GM12878 (cell line): ENCODE data around the gene PHLDA3. TPM values are rescaled to one million over a fixed set of nuclear protein-coding genes. Genes with fewer than 3 reads are reported as not detected.

Source experiments
- ATAC-seq: fragments of 200-7000 bp; cut with Tn5 transposase; 3 replicates; pipeline ENCODE4 v1.9.1; 2020; ENCODE audit warnings: mild to moderate bottlenecking, moderate library complexity
- BruUV-seq: library from RNA; stranded (reverse); fragments of 400-500 nt; replicated peaks from 2 replicates; lab custom pipeline; 2021; lab: Mats Ljungman, UMichigan
- CTCF ChIA-PET: fragments of 300-600 bp; sonication (Branson Sonifier 250); formaldehyde crosslinking; extraction: SDS; loops from one replicate; lab custom pipeline; 2021; ENCODE audit warnings: inconsistent platforms; lab: Yijun Ruan, JAX
- POLR2A ChIA-PET: fragments of 350-600 bp; formaldehyde crosslinking; extraction: SDS; loops from one replicate; lab custom pipeline; 2021; ENCODE audit warnings: inconsistent platforms; lab: Charles Lee
- RAD21 ChIA-PET: fragments of 300-600 bp; sonication (Branson Sonifier 250); formaldehyde crosslinking; loops from one replicate; lab custom pipeline; 2023; ENCODE audit warnings: antibody characterized with exemption; ENCODE audit not compliant: unreplicated experiment; lab: Charles Lee
- SMC1A ChIA-PET: fragments of 300-600 bp; sonication (Branson Sonifier 250); formaldehyde crosslinking; loops from one replicate; lab custom pipeline; 2023; ENCODE audit not compliant: unreplicated experiment, uncharacterized antibody; lab: Charles Lee
- DNase-seq: peaks from one replicate; pipeline ENCODE4 v3.0.0-alpha.2; 2011; ENCODE audit warnings: low read depth, low spot score
- FAIRE-seq: peaks from 3 replicates; lab custom pipeline; 2011; peaks lifted over from hg19 to GRCh38; lab: Jason Lieb, UNC
- H2AFZ ChIP-seq: 2 replicates; pipeline ENCODE4 v1.6.0; 2011; ENCODE audit warnings: low read depth, low read length, control low read depth; ENCODE audit not compliant: control insufficient read depth
- H3K27ac ChIP-seq: 2 replicates; pipeline ENCODE4 v1.5.1; 2011; ENCODE audit warnings: control low read depth; ENCODE audit not compliant: control insufficient read depth, insufficient read depth
- H3K27me3 ChIP-seq, 2 experiments: replicated peaks in 1 of 2; 2 replicates each; pipeline versions ENCODE4 v1.6.0 to v1.6.1; 2011; ENCODE audit warnings: low read length in 1 of 2; ENCODE audit not compliant: control insufficient read depth in 2 of 2, insufficient read depth in 2 of 2
- H3K36me3 ChIP-seq, 2 experiments: 2 replicates each; pipeline ENCODE4 v1.5.1; 2011; ENCODE audit warnings: low read length in 1 of 2; ENCODE audit not compliant: control insufficient read depth in 2 of 2, insufficient read depth in 2 of 2
- H3K4me1 ChIP-seq: 2 replicates; pipeline ENCODE4 v1.6.1; 2011; ENCODE audit warnings: mild to moderate bottlenecking, low read length, moderate library complexity, mixed read lengths; ENCODE audit not compliant: control insufficient read depth, insufficient read depth
- H3K4me2 ChIP-seq: 2 replicates; pipeline ENCODE4 v1.6.0; 2011; ENCODE audit warnings: control low read depth; ENCODE audit not compliant: control insufficient read depth, insufficient read depth
- H3K4me3 ChIP-seq: fragments of 200-600 bp; sonication (generic); 2 replicates; pipeline ENCODE4 v1.5.1; 2016
- H3K79me2 ChIP-seq: 2 replicates; pipeline ENCODE4 v1.6.0; 2011; ENCODE audit warnings: low read length; ENCODE audit not compliant: control insufficient read depth, insufficient read depth
- H3K9ac ChIP-seq: 2 replicates; pipeline ENCODE4 v1.8.0; 2011; ENCODE audit warnings: low read length, control low read depth, mixed read lengths; ENCODE audit not compliant: control insufficient read depth, insufficient read depth
- H3K9me3 ChIP-seq: replicated peaks from 3 replicates; pipeline ENCODE4 v1.5.1; 2011; ENCODE audit warnings: mild to moderate bottlenecking, low read length; ENCODE audit not compliant: control insufficient read depth, insufficient read depth
- H4K20me1 ChIP-seq: 2 replicates; pipeline ENCODE4 v1.6.0; 2011; ENCODE audit not compliant: control insufficient read depth, insufficient read depth
- CREB1 ChIP-seq: IDR thresholded peaks from 2 replicates; pipeline ENCODE4 v1.6.1; 2012; ENCODE audit warnings: low read depth, mild to moderate bottlenecking, inconsistent platforms
- IKZF2 ChIP-seq, 2 experiments: fragments of 450-650 bp; IDR thresholded peaks; 2 replicates each; pipeline ENCODE4 v1.6.1; 2017; ENCODE audit warnings: mild to moderate bottlenecking in 2 of 2, moderate library complexity in 2 of 2
- IRF4 ChIP-seq: IDR thresholded peaks from 2 replicates; pipeline ENCODE4 v1.6.1; 2011; ENCODE audit warnings: low read depth, low read length
- MLLT1 ChIP-seq: fragments of 450-650 bp; IDR thresholded peaks from 2 replicates; pipeline ENCODE4 v1.6.1; 2016; ENCODE audit warnings: mild to moderate bottlenecking
- MXI1 ChIP-seq: fragments of 150-350 bp; IDR thresholded peaks from 2 replicates; pipeline ENCODE4 v1.6.1; 2011; ENCODE audit warnings: low read depth, mild to moderate bottlenecking, inconsistent platforms, low read length, improper control_type of control experiment
- NFIC ChIP-seq: IDR thresholded peaks from 2 replicates; pipeline ENCODE4 v1.6.1; 2012; ENCODE audit warnings: low read depth, mild to moderate bottlenecking, inconsistent platforms, low read length, moderate library complexity
- NR2F1 ChIP-seq: fragments of 450-650 bp; conservative IDR thresholded peaks from 2 replicates; pipeline ENCODE4 v1.6.1; 2017; ENCODE audit warnings: mild to moderate bottlenecking
- RBBP5 ChIP-seq: fragments of 200-600 bp; sonication (generic); conservative IDR thresholded peaks from 2 replicates; pipeline ENCODE4 v1.6.1; 2016
- RFX5 ChIP-seq: IDR thresholded peaks from 2 replicates; pipeline ENCODE4 v1.6.1; 2011; ENCODE audit warnings: low read depth, low read length, improper control_type of control experiment
- SPI1 ChIP-seq: IDR thresholded peaks from 2 replicates; pipeline ENCODE4 v1.6.1; 2011; ENCODE audit warnings: low read depth, mild to moderate bottlenecking, low read length, moderate library complexity, borderline replicate concordance; ENCODE audit not compliant: insufficient read depth
- SRF ChIP-seq, 2 experiments: IDR thresholded peaks; 2 replicates each; pipeline ENCODE4 v1.6.1; 2011; ENCODE audit warnings: low read depth in 2 of 2, low read length in 2 of 2, mild to moderate bottlenecking in 1 of 2, moderate library complexity in 1 of 2
- WRNIP1 ChIP-seq: IDR thresholded peaks from 2 replicates; pipeline ENCODE4 v1.6.1; 2011; ENCODE audit warnings: low read depth, low read length, improper control_type of control experiment, borderline replicate concordance
- ZNF274 ChIP-seq: IDR thresholded peaks from one replicate; pipeline ENCODE4 v1.8.0; 2011; ENCODE audit not compliant: insufficient read length, insufficient read depth
- ZNF622 ChIP-seq: fragments of 450-650 bp; IDR thresholded peaks from 2 replicates; pipeline ENCODE4 v1.6.1; 2017; ENCODE audit warnings: mild to moderate bottlenecking, inconsistent platforms
- WGBS: methylation state at CpG from one replicate; pipeline ENCODE4 v1.1.6; 2016; ENCODE audit warnings: low lambda C conversion rate; ENCODE audit not compliant: insufficient replicate concordance, insufficient coverage; ENCODE audit errors: missing lambda C conversion rate; 5-methylcytosine and 5-hydroxymethylcytosine counted together
- in situ Hi-C: fragments of 300-500 bp; cut with MboI; formaldehyde crosslinking; loops from 9 replicates; pipeline ENCODE4 v1.14.3; 2018; ENCODE audit warnings: mixed read lengths
- intact Hi-C: fragments of 100-400 bp; cut with micrococcal nuclease; formaldehyde crosslinking; loops from one replicate; pipeline ENCODE4 v1.14.2; 2022; ENCODE audit not compliant: unreplicated experiment
- polyA plus RNA-seq, 11 experiments: library from polyadenylated mRNA; depleted of rRNA in 4 of 11; unstranded in 6 of 11; stranded (reverse) in 5 of 11; fragments of >200 nt; fragmentation: Nextera tagmentation in 4 of 11; fragmentation: Illumina TruSeq in 1 of 11; extraction: Ambion mirVana in 4 of 11; extraction: Trizol in 1 of 11; gene quantifications; 1 replicate in 1 of 11; 2 replicates in 10 of 11; pipeline versions ENCODE4 v1.2.1 to v1.2.3, GENCODE V29; 2011 to 2016; ENCODE audit warnings: inconsistent platforms in 2 of 11, missing spikeins in 2 of 11, low read depth in 1 of 11
- total RNA-seq, 4 experiments: library from RNA; depleted of rRNA in 3 of 4; stranded (reverse); fragments of >200 nt in 3 of 4; fragmentation: Illumina TruSeq in 1 of 4; extraction: Trizol in 1 of 4; gene quantifications; 2 replicates each; pipeline versions ENCODE4 v1.2.1 to v1.2.3, GENCODE V29; 2013 to 2021

PHLDA3 gene
- total and polyA plus RNA-seq, 10 of the 15 experiments (the other 5 are each of a cell fraction or from before 2014, with no cell fraction given): 0.60 to 57.4 (median 21.8) TPM

GRCh38 chr1:201436393-201436792 lies 32.6 kb downstream of the PHLDA3 start:
- BruUV-seq: no TSS peak
- ATAC-seq (peak; percentile 42; the same call in 2 of the 3 replicates), DNase-seq (no peak), FAIRE-seq (no peak)
- no peaks in the 10 kb centered on the region for H4K20me1 ChIP-seq
- no peak overlapping the region for H3K27ac ChIP-seq
- ChIA-PET POLR2A (interaction anchor here (0.8 to 1.5 kb wide), 3 partner anchors 36 to 828 kb away, joined by 3 to 5 read pairs (median 3); no protein-coding TSS in a partner anchor), CTCF (interaction anchor here (1.0 to 6.8 kb wide), 26 partner anchors 8 to 360 kb away, joined by 3 to 88 read pairs (median 8); partner anchors contain the start of genes CSRP1 and TNNI1), SMC1A (interaction anchor here (0.5 to 2.6 kb wide), 15 partner anchors 10 to 77 kb away, joined by 3 to 43 read pairs (median 6); partner anchors contain the start of gene TNNI1), RAD21 (interaction anchor here (1.1 to 2.6 kb wide), 10 partner anchors 10 to 76 kb away, joined by 3 to 44 read pairs (median 10); partner anchors contain the start of gene TNNI1)
- no peaks in the 10 kb centered on the region for H3K27me3 ChIP-seq
- intact Hi-C loops: no loop called here
- H3K36me3 ChIP-seq: no peaks in the 10 kb centered on the region
- in situ Hi-C loops: no loop called here
- H3K9me3 ChIP-seq: no peaks in the 10 kb centered on the region
- no peak overlapping the region for H2AFZ ChIP-seq
- peaks cover 3% of the 10 kb centered on the region; the same call in 1 of the 2 replicates for H3K4me1 ChIP-seq
- 47% methylated on average over 6 of the region's 6 CpGs for WGBS
- H3K9ac ChIP-seq: no peak overlapping the region
- no peak overlapping the region for H3K4me3 ChIP-seq
- no peaks in the 10 kb centered on the region for H3K79me2 ChIP-seq
- H3K4me2 ChIP-seq: no peak overlapping the region
- TF ChIP-seq NFIC (no peak), CREB1 (no peak), RFX5 (no peak)

- POLR2A ChIA-PET: no interaction called here
- FAIRE-seq (no peak), DNase-seq (no peak), ATAC-seq (no peak)
- no TSS peak for BruUV-seq
- peaks cover 3% of the 10 kb centered on the region; the same call in 1 of the 2 replicates for H3K4me1 ChIP-seq
- intact Hi-C loops: loop anchor here (2.0 kb wide), 1 partner anchor 39 kb away; no protein-coding TSS in a partner anchor
- H3K79me2 ChIP-seq: no peaks in the 10 kb centered on the region
- no peaks in the 10 kb centered on the region for H3K27me3 ChIP-seq
- SMC1A ChIA-PET: interaction anchor here (1.0 to 2.6 kb wide), 4 partner anchors 13 to 79 kb away, joined by 4 to 42 read pairs (median 6); partner anchors contain the start of gene TNNI1
- 41% methylated on average over 3 of the region's 3 CpGs for WGBS
- RAD21 ChIA-PET: interaction anchor here (1.3 to 2.6 kb wide), 3 partner anchors 34 to 78 kb away, joined by 5 to 35 read pairs (median 5); partner anchors contain the start of gene PHLDA3
- no peak overlapping the region for H2AFZ ChIP-seq
- no peak overlapping the region for H3K4me2 ChIP-seq
- no peak overlapping the region for H3K27ac ChIP-seq
- CTCF ChIA-PET: interaction anchor here (1.7 to 6.8 kb wide), 9 partner anchors 14 to 97 kb away, joined by 5 to 88 read pairs (median 30); no protein-coding TSS in a partner anchor
- in situ Hi-C loops: no loop called here
- no peak overlapping the region for H3K4me3 ChIP-seq
- no peak for TF ChIP-seq WRNIP1
- no peak for TF ChIP-seq SRF (IDR thresholded peaks at IDR 0.05; ENCODE audit: low read depth in 2 of 2, low read length in 2 of 2)
- no peak for TF ChIP-seq NR2F1
- TF ChIP-seq IKZF2 (IDR thresholded peaks at IDR 0.05): no peak
- no peak for TF ChIP-seq MLLT1
- TF ChIP-seq IRF4: no peak
- TF ChIP-seq MXI1: no peak
- TF ChIP-seq SPI1: no peak
- no peak for TF ChIP-seq ZNF622
- TF ChIP-seq RBBP5: no peak
- no peak for TF ChIP-seq ZNF274
- H4K20me1 ChIP-seq: no peaks in the 10 kb centered on the region
- H3K36me3 ChIP-seq: no peaks in the 10 kb centered on the region
- H3K9me3 ChIP-seq: no peaks in the 10 kb centered on the region
- H3K9ac ChIP-seq: no peak overlapping the region
These were observed 34.7 kb downstream of the PHLDA3 start for GRCh38 chr1:201434266-201434665.
